Neural progenitor cell (in vitro differentiated cells): ENCODE results near the gene CPT1B.

Experiments used
- CTCF ChIP-seq: fragments of 200-600 bp; sonication (generic); IDR thresholded peaks from 2 replicates; pipeline ENCODE4 v1.5.1; 2017; ENCODE audit warnings: antibody characterized with exemption, mild to moderate bottlenecking
- EZH2 ChIP-seq: fragments of 200-600 bp; sonication (generic); IDR thresholded peaks from 2 replicates; pipeline ENCODE4 v1.6.1; 2017; ENCODE audit warnings: antibody characterized with exemption, mild to moderate bottlenecking, moderate library complexity

GRCh38 chr22:50605613-50606074 is 27.4 kb upstream of the CPT1B start:
- no peak for TF ChIP-seq CTCF
- TF ChIP-seq EZH2, result no peak
